Activated naive CD4-positive, alpha-beta T cell treated with anti-CD3 and anti-CD28 coated beads for 36 hours (primary cell): ENCODE measurements around the gene HAND2. TPM values are rescaled to one million over a fixed set of nuclear protein-coding genes. Genes with fewer than 3 reads are reported as not detected.
A peak's percentile ranks its signal among the peaks of the same experiment; 100 is the strongest.

ENCODE experiments used
- CTCF ChIA-PET: fragments of 350-600 bp; sonication (Branson Sonifier 250); formaldehyde crosslinking; loops from one replicate; lab custom pipeline; 2021; ENCODE audit warnings: antibody characterized with exemption; lab: Charles Lee
- DNase-seq: peaks from one replicate; pipeline ENCODE4 v3.0.0-alpha.2; 2020
- H3K27ac Mint-ChIP-seq: one replicate; pipeline ENCODE4 v1.8.0; 2021; ENCODE audit warnings: mild to moderate bottlenecking, mixed read lengths
- H3K27me3 Mint-ChIP-seq: one replicate; pipeline ENCODE4 v1.8.0; 2021; ENCODE audit warnings: low read depth, mixed read lengths
- H3K36me3 Mint-ChIP-seq: one replicate; pipeline ENCODE4 v1.8.0; 2021; ENCODE audit warnings: low read depth, mixed read lengths
- H3K4me1 Mint-ChIP-seq: one replicate; pipeline ENCODE4 v1.8.0; 2021; ENCODE audit warnings: low read depth, mixed read lengths
- H3K4me3 Mint-ChIP-seq: one replicate; pipeline ENCODE4 v1.8.0; 2021; ENCODE audit warnings: mild to moderate bottlenecking, moderate library complexity, mixed read lengths
- H3K9me3 Mint-ChIP-seq: one replicate; pipeline ENCODE4 v1.8.0; 2021; ENCODE audit warnings: mixed read lengths
- intact Hi-C: fragments of 100-400 bp; cut with micrococcal nuclease; formaldehyde crosslinking; loops from one replicate; pipeline ENCODE4 v1.15.1; 2023
- total RNA-seq, 2 experiments: library from RNA; stranded (reverse); gene quantifications; one replicate each; pipeline ENCODE4 v1.2.3, GENCODE V29; 2021

HAND2 gene
- total RNA-seq, 2 experiments from 2014 or later, result not detected

DNA sequence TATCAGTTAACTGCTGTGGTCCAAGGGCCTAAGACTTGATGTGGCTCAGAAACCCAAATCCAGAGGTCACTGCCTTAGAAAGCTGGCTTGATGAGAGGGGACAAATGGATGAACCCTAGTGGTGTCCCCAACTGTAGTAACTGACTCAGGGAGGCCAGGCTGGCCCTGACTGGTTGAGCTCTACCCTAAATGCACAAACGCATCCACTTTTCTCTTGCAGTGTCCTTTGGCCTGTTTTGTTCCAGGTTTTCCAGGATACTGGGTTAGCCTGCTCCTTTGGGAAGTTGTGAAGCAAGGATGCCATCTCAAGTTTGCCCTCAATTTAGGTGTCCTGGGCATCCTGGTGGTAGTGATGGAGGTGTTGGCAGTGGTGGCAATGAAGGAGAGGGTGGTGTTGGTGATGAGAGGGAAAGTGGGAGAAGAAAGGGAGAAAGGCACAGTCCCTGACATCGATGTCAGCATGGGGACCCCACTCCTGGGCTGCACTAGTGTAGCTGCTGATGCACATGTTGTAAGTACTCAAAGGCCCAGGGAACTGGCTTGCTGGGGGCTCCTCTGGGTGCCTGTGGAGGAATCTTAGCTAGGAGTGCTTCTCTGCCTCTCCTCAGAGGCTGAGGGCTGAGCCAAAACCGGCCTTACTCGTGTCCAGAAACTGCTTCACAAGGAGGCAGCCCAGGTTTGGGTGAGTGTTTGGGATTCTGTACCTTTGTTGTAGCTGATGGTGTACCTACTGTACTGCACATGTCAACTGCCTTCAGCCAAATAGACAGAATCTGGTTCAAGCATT is 2.9 kb upstream of the HAND2 start:
- CTCF ChIA-PET, result interaction anchor here (1.2 kb wide), 1 partner anchor 28 kb away, joined by 3 read pairs; no protein-coding TSS in a partner anchor
- Mint-ChIP-seq H3K27me3 (peaks cover 84% of the 10 kb centered on the region), H3K36me3 (peaks cover 4% of the 10 kb centered on the region), H3K4me1 (peaks cover 22% of the 10 kb centered on the region), H3K27ac (no peak overlapping the region), H3K4me3 (no peak overlapping the region), H3K9me3 (peaks cover 5% of the 10 kb centered on the region)
- DNase-seq, result no peak
- intact Hi-C loops, result no loop called here

DNA sequence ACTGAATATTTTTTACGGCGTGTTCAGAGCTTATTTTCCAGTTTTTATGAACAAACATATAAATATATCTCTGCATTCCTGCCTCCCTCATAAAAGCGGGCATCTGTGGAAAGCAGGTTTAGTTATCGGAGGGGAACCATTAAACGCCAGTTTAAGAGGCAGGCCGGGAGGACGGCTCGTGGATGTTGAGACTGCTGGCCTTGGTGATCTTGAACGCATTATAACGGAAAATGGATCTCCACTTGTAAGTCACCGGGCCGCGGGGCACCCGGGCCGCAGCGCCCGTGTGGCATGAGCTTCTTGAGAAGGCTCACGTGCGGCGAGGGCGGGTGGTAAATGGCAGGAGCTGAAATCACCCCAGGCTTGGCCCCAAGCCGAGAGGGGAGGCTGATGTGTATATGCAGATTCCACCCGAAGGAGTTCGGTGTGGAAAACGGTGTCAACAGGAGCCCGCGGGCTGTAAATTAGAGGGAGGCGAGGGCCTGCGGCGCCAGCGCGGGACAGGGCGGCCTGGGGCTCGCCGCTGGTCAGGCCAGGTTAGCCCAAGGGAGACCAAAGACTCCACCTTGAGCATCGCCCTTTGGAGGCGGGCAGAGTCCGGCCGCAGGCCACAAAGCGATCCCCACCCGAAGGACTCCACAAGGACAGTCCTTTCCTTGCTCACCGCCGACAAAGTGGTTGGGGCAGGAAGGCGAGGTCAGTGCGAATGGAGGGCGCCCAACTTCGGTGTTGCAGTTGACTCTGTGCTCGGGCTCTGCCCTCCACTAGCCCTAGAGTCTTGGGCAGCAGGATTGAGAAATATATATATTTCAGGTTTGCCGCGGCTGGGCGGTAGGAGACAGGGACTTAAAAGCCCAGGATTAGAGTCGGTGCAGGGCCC is 1.3 kb upstream of the HAND2 start:
- CTCF ChIA-PET, result interaction anchor here (0.7 kb wide), 1 partner anchor 26 kb away, joined by 4 read pairs; no protein-coding TSS in a partner anchor
- H3K27ac Mint-ChIP-seq, result no peak overlapping the region
- H3K4me1 Mint-ChIP-seq, result peaks cover 18% of the 10 kb centered on the region
- peaks cover 4% of the 10 kb centered on the region for H3K36me3 Mint-ChIP-seq
- peaks cover 5% of the 10 kb centered on the region for H3K9me3 Mint-ChIP-seq
- DNase-seq, result no peak
- intact Hi-C loops, result no loop called here
- peaks cover 83% of the 10 kb centered on the region for H3K27me3 Mint-ChIP-seq
- H3K4me3 Mint-ChIP-seq, result no peak overlapping the region

DNA sequence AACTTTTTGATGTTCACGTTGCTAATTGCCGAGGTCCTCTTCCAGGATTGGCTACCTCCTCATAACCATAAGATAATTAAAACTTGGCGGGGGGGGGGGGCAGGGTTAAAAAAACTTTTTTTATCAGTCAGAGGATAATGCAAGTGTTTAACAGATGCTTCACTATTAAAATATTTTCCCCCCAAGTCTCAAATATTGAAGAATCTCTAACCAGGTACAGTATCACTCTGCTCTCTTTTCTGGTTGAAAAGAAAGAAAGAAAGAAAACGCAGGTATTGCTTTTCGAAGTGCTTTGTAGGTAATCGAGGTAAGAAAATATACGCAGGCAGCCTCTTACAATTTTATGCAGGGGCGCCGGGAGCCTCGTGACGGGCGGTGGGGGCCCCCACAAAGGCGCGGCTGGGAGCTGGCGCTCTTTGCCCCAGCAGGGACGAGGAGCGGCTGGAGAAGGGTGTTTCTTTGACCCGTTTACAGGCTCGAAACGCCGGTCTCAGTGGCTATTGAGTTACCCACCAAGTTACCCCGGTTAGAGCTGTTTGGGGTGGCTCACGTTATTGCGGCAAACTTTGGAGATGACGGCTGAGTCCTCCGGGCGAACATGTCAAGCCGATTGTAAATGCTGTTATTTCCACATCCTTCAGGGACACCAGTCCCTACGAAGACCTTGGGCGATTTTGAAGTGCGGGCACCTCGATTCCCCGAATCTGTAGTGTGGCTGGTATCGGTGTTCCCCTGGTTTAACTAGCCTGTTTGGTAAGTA is 477 bp upstream of the HAND2 start:
- Mint-ChIP-seq H3K9me3 (peaks cover 5% of the 10 kb centered on the region), H3K4me1 (peaks cover 18% of the 10 kb centered on the region), H3K36me3 (peaks cover 7% of the 10 kb centered on the region), H3K4me3 (peak overlapping the region; percentile 67), H3K27ac (no peak overlapping the region), H3K27me3 (peaks cover 83% of the 10 kb centered on the region)
- DNase-seq, result no peak
- intact Hi-C loops, result no loop called here
- CTCF ChIA-PET, result interaction anchor here (0.6 to 0.7 kb wide), 2 partner anchors 25 to 106 kb away, joined by 3 to 4 read pairs; no protein-coding TSS in a partner anchor

DNA sequence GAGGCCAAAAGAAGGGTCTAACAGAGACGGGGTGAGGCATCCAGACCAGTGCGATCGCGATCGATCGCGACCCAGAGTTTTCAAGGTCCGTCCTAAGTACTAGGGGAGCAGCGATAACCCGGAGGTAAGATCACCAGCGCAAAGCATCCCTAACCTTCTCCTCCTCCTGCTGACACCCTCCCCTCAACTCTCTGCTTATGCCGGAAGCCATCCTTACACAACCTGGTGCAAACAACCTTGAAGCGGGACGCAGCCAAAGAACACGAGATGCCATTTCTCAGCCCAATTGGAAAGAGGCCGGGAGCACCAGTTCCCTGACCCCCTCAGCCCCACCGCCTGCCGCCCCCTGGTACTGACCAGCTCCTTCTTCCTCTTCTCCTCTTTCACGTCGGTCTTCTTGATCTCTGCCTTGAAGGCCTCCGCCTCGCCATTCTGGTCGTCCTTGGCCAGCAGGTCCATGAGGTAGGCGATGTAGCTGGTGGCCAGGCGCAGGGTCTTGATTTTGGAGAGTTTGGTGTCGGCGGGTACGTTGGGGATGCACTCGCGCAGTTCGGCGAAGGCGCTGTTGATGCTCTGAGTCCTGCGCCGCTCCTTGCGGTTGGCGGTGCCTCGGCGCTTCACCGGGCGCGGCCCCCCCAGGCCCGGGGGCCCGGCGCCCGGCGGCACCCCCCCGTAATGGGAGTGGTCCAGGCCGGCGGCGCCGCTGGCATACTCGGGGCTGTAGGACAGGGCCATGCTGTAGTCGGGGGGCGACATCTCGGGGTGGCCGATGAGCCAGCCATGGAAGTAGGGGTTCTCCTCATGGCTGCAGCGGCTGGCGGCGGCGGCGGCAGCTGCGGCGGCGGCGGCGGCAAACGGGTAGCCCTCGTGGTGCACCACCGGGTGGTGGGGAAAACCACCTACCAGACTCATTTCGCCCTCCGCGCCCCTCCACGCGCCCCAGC is 1.4 kb downstream of the HAND2 start:
- H3K36me3 Mint-ChIP-seq, result peaks cover 7% of the 10 kb centered on the region
- peaks cover 82% of the 10 kb centered on the region for H3K27me3 Mint-ChIP-seq
- H3K4me3 Mint-ChIP-seq, result peak overlapping the region; percentile 13
- CTCF ChIA-PET, result no interaction called here
- H3K4me1 Mint-ChIP-seq, result peaks cover 18% of the 10 kb centered on the region
- DNase-seq, result no peak
- intact Hi-C loops, result loop anchor here (1.0 to 5.0 kb wide), 2 partner anchors 8 to 689 kb away; no protein-coding TSS in a partner anchor
- no peak overlapping the region for H3K27ac Mint-ChIP-seq
- peaks cover 5% of the 10 kb centered on the region for H3K9me3 Mint-ChIP-seq

DNA sequence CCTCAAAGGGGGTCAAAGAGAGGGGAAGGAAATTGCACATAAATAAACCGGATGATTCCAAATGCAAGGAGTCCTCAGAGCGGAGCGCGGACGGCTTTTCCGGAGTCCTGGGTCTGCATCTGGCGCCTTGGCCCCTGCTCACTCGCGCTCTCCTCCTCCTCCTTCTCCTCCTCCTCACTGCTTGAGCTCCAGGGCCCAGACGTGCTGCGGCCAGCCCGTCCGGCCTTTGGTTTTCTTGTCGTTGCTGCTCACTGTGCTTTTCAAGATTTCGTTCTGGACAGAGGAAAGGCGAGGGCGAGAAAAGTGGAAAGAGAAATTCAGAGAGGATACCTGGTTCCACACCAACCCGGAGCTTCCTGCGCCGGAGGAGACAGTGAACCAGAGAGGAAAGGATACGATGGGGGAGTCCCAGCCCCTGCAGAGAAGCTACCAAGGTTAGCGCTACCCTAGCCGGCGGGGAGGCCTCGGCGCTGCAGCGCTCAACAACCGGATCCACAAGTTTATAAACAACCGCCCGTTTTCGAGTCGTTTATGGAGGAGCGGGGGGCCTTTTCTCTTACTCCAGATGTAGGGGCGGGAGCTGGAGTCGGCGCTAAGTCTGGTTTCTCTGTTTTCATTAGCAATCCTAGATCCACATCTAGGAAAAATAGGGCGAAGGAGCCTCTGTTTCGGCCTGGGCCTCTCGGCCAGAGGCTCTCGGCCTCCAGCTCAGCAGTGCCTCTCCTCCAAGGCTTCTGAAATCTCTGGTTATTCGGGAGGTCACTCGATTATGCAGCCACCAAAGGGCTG is 2.7 kb downstream of the HAND2 start:
- no peak for DNase-seq
- CTCF ChIA-PET, result no interaction called here
- intact Hi-C loops, result loop anchor here (5.0 kb wide), 1 partner anchor 690 kb away; no protein-coding TSS in a partner anchor

DNA sequence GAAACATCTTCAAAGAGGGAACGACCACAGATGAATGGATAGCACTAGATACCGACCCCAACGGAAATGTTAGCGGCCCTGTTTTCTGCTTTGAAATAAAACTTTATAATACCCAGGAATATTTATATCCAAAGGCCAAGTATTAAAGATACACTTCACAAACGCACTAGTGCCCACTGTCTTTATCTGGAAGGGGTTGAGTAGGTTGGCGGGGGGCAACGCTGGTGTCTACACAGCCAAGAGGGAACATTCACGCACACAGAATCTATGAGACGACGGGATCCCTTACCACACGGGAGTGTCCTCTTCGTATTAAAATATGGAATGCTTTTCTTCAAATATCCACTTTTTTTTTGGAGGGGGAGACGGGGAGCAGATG is 3.3 kb downstream of the HAND2 start:
- DNase-seq, result no peak
- CTCF ChIA-PET, result interaction anchor here (0.6 to 1.0 kb wide), 2 partner anchors 32 kb away, joined by 3 read pairs; no protein-coding TSS in a partner anchor
- intact Hi-C loops, result loop anchor here (5.0 kb wide), 1 partner anchor 691 kb away; no protein-coding TSS in a partner anchor
- Mint-ChIP-seq H3K27me3 (peaks cover 83% of the 10 kb centered on the region), H3K4me3 (no peak overlapping the region), H3K9me3 (peaks cover 5% of the 10 kb centered on the region), H3K27ac (no peak overlapping the region), H3K4me1 (peaks cover 28% of the 10 kb centered on the region), H3K36me3 (peaks cover 8% of the 10 kb centered on the region)

More for the DNA sequence above, 2.7 kb downstream of the HAND2 start:
- Mint-ChIP-seq H3K27me3 (peaks cover 84% of the 10 kb centered on the region), H3K4me3 (no peak overlapping the region), H3K27ac (no peak overlapping the region), H3K4me1 (peaks cover 28% of the 10 kb centered on the region), H3K36me3 (peaks cover 8% of the 10 kb centered on the region), H3K9me3 (peaks cover 5% of the 10 kb centered on the region)

DNA sequence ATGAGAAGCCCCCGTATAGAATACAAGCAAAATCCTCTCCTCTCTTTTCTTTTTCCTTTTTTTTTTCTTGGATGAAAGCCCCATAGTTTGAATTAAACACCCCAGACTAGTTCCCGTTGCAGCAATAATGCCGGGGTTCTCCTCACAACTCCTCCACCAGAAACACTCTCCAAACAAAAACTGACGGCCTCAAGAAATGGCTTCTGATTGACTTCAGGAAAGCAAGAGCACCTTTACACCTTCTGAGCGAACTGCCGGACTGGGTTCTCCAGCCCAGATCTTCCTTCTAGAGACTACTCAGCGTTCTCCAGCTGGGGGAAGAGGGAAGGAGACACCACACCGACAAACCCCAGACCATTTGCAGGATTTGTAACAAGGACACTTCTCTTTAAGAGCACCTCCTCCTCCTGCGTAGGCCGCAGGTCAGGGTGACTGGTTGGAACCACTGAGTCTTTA is 4.0 kb downstream of the HAND2 start:
- H3K4me1 Mint-ChIP-seq, result peaks cover 26% of the 10 kb centered on the region
- intact Hi-C loops, result loop anchor here (5.0 kb wide), 1 partner anchor 691 kb away; no protein-coding TSS in a partner anchor
- CTCF ChIA-PET, result interaction anchor here (0.6 to 1.0 kb wide), 2 partner anchors 32 to 33 kb away, joined by 3 read pairs; no protein-coding TSS in a partner anchor
- DNase-seq, result no peak
- H3K9me3 Mint-ChIP-seq, result peaks cover 5% of the 10 kb centered on the region
- no peak overlapping the region for H3K4me3 Mint-ChIP-seq
- H3K36me3 Mint-ChIP-seq, result peaks cover 7% of the 10 kb centered on the region
- peaks cover 82% of the 10 kb centered on the region for H3K27me3 Mint-ChIP-seq
- H3K27ac Mint-ChIP-seq, result no peak overlapping the region

DNA sequence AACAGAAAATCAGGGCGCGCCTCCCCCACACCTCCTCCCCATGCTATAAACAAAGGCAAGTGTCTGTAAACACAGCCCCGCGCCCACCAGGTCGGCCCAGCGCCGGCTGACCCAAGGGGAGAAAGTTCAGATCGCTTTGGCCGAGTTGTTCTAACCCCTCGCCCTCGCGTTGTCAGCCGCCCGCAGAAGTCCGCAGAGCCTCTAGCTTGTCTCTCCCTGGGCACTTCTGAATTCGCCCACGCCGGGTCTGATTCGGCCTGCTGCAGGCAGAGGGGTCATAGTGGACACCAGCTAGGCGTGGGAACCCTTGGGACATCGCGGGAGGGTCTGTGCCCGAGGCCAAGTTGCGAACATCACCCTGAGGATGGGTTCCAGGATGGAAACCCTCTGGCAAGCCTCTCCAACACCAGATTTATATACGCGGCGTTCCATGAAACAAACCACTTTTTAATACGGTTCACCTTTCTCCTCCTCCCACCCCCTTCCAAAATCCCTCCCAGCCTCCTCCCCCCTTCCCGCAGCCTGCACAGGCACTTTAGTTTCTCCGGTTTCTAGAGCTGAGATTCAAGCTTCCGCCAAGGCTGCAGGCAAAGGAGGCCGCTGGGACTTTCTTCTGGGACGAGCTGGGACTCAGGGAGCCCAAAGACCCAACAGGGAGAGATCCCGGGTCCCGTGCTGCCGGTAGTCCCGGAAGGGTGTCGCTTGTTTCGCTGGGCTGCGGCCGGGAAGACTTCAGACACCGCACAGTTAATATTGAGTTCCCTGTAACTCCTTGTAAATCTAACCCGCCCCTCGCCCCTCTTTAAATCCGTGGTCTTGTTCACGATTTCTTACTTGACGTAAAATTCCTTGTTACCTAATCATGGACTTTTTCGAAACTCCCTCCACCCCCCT is 4.7 kb downstream of the HAND2 start:
- H3K36me3 Mint-ChIP-seq, result peaks cover 6% of the 10 kb centered on the region
- no peak for DNase-seq
- H3K4me1 Mint-ChIP-seq, result peaks cover 24% of the 10 kb centered on the region
- H3K27ac Mint-ChIP-seq, result no peak overlapping the region
- intact Hi-C loops, result loop anchor here (5.0 kb wide), 1 partner anchor 692 kb away; no protein-coding TSS in a partner anchor
- peaks cover 5% of the 10 kb centered on the region for H3K9me3 Mint-ChIP-seq
- CTCF ChIA-PET, result no interaction called here
- peaks cover 83% of the 10 kb centered on the region for H3K27me3 Mint-ChIP-seq
- H3K4me3 Mint-ChIP-seq, result no peak overlapping the region

DNA sequence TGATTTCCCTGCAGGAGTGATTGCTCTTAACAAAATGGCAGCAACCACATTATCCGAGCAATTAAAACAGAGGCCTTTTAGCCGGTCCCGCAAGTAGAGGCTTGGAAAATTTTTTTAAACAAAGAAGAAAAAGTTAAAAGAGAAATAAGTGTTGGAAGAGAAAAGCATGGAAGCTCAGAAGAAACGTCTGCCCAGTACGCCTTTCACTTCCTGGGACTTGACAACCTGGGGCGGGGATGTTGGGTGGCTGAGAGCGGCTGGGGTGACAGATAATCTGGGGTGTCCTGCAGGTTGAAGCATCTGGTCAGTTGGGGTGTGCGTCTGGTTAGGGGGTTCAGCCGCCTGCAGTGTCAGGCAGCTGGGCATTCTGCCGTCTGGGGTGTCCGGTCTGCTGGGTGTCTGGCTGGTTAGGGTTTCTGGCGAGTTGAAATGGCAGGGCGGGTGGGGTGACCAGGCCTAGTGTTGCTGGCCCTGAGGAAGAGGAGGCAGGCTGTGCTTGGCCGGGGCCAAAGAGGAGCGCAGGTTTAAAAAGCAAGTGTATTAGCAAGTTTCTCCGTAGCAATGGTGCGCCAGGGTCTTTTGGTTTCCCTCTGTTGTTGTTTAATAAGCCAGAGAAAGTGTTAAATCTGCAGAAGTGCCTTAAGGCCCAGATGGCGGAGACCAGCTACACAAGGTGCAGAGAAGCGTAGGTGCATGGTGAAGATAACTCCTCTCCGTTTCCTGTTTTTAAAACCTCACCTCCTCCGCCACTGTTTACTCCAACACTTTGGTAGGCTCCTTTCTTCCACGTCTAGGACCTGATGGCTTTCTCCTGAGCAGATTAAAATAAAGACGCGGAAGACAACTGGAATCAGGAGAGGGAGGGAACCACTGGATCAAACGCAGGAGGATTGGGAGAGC is 5.6 kb downstream of the HAND2 start:
- peaks cover 6% of the 10 kb centered on the region for H3K36me3 Mint-ChIP-seq

More for the DNA sequence above, 5.6 kb downstream of the HAND2 start:
- CTCF ChIA-PET, result interaction anchor here (2.4 kb wide), 1 partner anchor 18 kb away, joined by 7 read pairs; no protein-coding TSS in a partner anchor
- Mint-ChIP-seq H3K4me1 (peaks cover 20% of the 10 kb centered on the region), H3K9me3 (peaks cover 5% of the 10 kb centered on the region), H3K27ac (no peak overlapping the region), H3K4me3 (no peak overlapping the region), H3K27me3 (peaks cover 87% of the 10 kb centered on the region)
- DNase-seq, result no peak
- intact Hi-C loops, result loop anchor here (5.0 kb wide), 1 partner anchor 693 kb away; no protein-coding TSS in a partner anchor
